Effector CD8-positive, alpha-beta T cell (primary cell): ENCODE data around the gene SPRED3.

Experiments
- DNase-seq: peaks from one replicate; lab custom pipeline; 2025; lab: John Stamatoyannopoulos, UW

SPRED3 gene

GRCh38 chr19:38445362-38445761 lies 56.9 kb downstream of the SPRED3 start:
- DNase-seq, result no peak

GRCh38 chr19:38448225-38448624 lies 59.7 kb downstream of the SPRED3 start:
- DNase-seq, result no peak
